ENCODE data around the gene TEX13D.
A peak's percentile ranks its signal among the peaks of the same experiment; 100 is the strongest.

The TEX13D gene

GRCh38 chrX:124342174-124342867, 9.9 kb downstream of the TEX13D start:
- no peak overlapping the region for H3K4me3 ChIP-seq (ENCODE audit: low read depth, low read length)
- TF ChIP-seq CTCF (IDR thresholded peaks at IDR 0.05; ENCODE audit: low read depth, low read length, missing control alignments): no peak
- no peak for DNase-seq (ENCODE audit: low read depth)

GRCh38 chrX:124343016-124343415, 10.6 kb downstream of the TEX13D start:
- no peak for DNase-seq (ENCODE audit: low read depth)
- no peak for TF ChIP-seq CTCF (IDR thresholded peaks at IDR 0.05; ENCODE audit: low read depth, low read length, missing control alignments)
- H3K4me3 ChIP-seq (ENCODE audit: low read depth, low read length): no peak overlapping the region

- peak; percentile 2 for DNase-seq (ENCODE audit: low read depth)
- no peak for TF ChIP-seq CTCF (IDR thresholded peaks at IDR 0.05; ENCODE audit: low read depth, low read length, missing control alignments)
- no peak overlapping the region for H3K4me3 ChIP-seq (ENCODE audit: low read depth, low read length)
These were observed 11.8 kb downstream of the TEX13D start for GRCh38 chrX:124344246-124344645.

GRCh38 chrX:124346117-124346876, 13.8 kb downstream of the TEX13D start, which contains the start of gene SH2D1A:
Gene SH2D1A, plus strand, starts transcription at chrX:124346563. Its CDS starts 80 bp downstream, at chrX:124346643.
- no peak for TF ChIP-seq CTCF (IDR thresholded peaks at IDR 0.05; ENCODE audit: low read depth, low read length, missing control alignments)
- DNase-seq (ENCODE audit: low read depth): no peak
- no peak within 1 kb of the TSS for H3K4me3 ChIP-seq (ENCODE audit: low read depth, low read length)

- DNase-seq (ENCODE audit: low read depth): no peak
- TF ChIP-seq CTCF (IDR thresholded peaks at IDR 0.05; ENCODE audit: low read depth, low read length, missing control alignments): no peak
- H3K4me3 ChIP-seq (ENCODE audit: low read depth, low read length): no peak overlapping the region
These were observed 14.4 kb downstream of the TEX13D start for GRCh38 chrX:124346877-124347241.

GRCh38 chrX:124347242-124347641, 14.8 kb downstream of the TEX13D start:
- H3K4me3 ChIP-seq (ENCODE audit: low read depth, low read length): no peak overlapping the region
- TF ChIP-seq CTCF (IDR thresholded peaks at IDR 0.05; ENCODE audit: low read depth, low read length, missing control alignments): no peak

More at GRCh38 chrX:124347242-124347641, 14.8 kb downstream of the TEX13D start:
- no peak for DNase-seq (ENCODE audit: low read depth)
